Activated CD8-positive, alpha-beta T cell treated with anti-CD3 and anti-CD28 coated beads, Interleukin-2, amount 10 ng/mL, durations not matched to agents 7 days and 5 days (primary cell): ENCODE results near the gene GOLGA6A. TPM values are rescaled to one million over a fixed set of nuclear protein-coding genes. Genes with fewer than 3 reads are reported as not detected.
A peak's percentile ranks its signal among the peaks of the same experiment; 100 is the strongest.

Experiments used
- ATAC-seq: fragments of 150-1000 bp; cut with Tn5 transposase; one replicate; pipeline ENCODE4 v1.10.0; 2021; ENCODE audit warnings: moderate library complexity
- CTCF ChIA-PET: fragments of 350-600 bp; sonication (Branson Sonifier 250); formaldehyde crosslinking; loops from one replicate; lab custom pipeline; 2021; ENCODE audit warnings: antibody characterized with exemption; lab: Charles Lee
- POLR2A ChIA-PET: fragments of 350-600 bp; sonication (Branson Sonifier 250); formaldehyde crosslinking; loops from one replicate; lab custom pipeline; 2021; ENCODE audit warnings: antibody characterized with exemption; lab: Charles Lee
- DNase-seq: peaks from one replicate; pipeline ENCODE4 v3.0.0-alpha.2; 2020
- H3K27ac Mint-ChIP-seq: one replicate; pipeline ENCODE4 v1.8.0; 2021; ENCODE audit warnings: mild to moderate bottlenecking, mixed read lengths
- H3K27me3 Mint-ChIP-seq: one replicate; pipeline ENCODE4 v1.8.0; 2021; ENCODE audit warnings: low read depth, mixed read lengths
- H3K36me3 Mint-ChIP-seq: one replicate; pipeline ENCODE4 v1.8.0; 2021; ENCODE audit warnings: low read depth, mixed read lengths
- H3K4me1 Mint-ChIP-seq: one replicate; pipeline ENCODE4 v1.8.0; 2021; ENCODE audit warnings: low read depth, mixed read lengths
- H3K4me3 Mint-ChIP-seq: one replicate; pipeline ENCODE4 v1.8.0; 2021; ENCODE audit warnings: mild to moderate bottlenecking, mixed read lengths
- H3K9me3 Mint-ChIP-seq: one replicate; pipeline ENCODE4 v1.8.0; 2022; ENCODE audit warnings: mixed read lengths; ENCODE audit not compliant: insufficient read depth
- total RNA-seq, 2 experiments: library from RNA; stranded (reverse); gene quantifications; one replicate each; pipeline ENCODE4 v1.2.3, GENCODE V29; 2021

Gene GOLGA6A
- total RNA-seq, 2 experiments from 2014 or later: not detected

- DNase-seq (no peak), ATAC-seq (no peak)
- no peaks in the 10 kb centered on the region for H3K9me3 Mint-ChIP-seq
- no peaks in the 10 kb centered on the region for H3K36me3 Mint-ChIP-seq
- H3K4me1 Mint-ChIP-seq: peaks cover 20% of the 10 kb centered on the region
- no peak overlapping the region for H3K4me3 Mint-ChIP-seq
- POLR2A ChIA-PET: no interaction called here
- H3K27me3 Mint-ChIP-seq: peaks cover 4% of the 10 kb centered on the region
- no peak overlapping the region for H3K27ac Mint-ChIP-seq
- CTCF ChIA-PET: interaction anchor here (1.7 to 17.4 kb wide), 2 partner anchors 78 to 84 kb away, joined by 10 to 177 read pairs; no protein-coding TSS in a partner anchor
Measured at GRCh38 chr15:74050127-74050526, 32.2 kb downstream of the GOLGA6A start.

DNA sequence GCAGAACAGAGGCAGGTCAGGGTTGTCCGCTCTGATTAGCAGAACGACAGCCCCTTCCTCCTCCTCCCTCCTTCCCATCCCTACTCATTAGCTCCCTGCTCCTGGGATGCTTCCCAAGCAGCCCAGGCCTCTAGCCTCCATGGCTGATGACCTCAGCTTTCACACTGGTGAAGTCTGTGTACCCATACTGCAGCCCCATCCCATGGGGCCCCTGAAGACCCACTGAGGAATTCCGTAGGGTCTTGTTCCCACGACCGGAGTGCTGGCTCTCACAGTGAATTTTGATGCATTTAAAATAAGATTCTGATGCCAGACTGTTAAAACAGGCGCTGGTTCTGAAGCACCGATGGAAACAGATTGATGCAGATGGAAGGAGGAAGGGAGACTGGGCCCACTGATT, 36.1 kb downstream of the GOLGA6A start:
- ChIA-PET CTCF (interaction anchor here (0.8 to 17.4 kb wide), 5 partner anchors 7 to 110 kb away, joined by 3 to 177 read pairs (median 5); no protein-coding TSS in a partner anchor), POLR2A (no interaction called here)
- H3K36me3 Mint-ChIP-seq: peaks cover 10% of the 10 kb centered on the region

GRCh38 chr15:74045636-74046274, 36.6 kb downstream of the GOLGA6A start:
- DNase-seq (no peak), ATAC-seq (no peak)
- Mint-ChIP-seq H3K4me3 (no peak overlapping the region), H3K36me3 (peaks cover 10% of the 10 kb centered on the region), H3K4me1 (peaks cover 14% of the 10 kb centered on the region), H3K27me3 (peaks cover 4% of the 10 kb centered on the region), H3K27ac (no peak overlapping the region), H3K9me3 (no peaks in the 10 kb centered on the region)
- CTCF ChIA-PET: interaction anchor here (0.8 to 17.4 kb wide), 5 partner anchors 8 to 111 kb away, joined by 3 to 177 read pairs (median 4); no protein-coding TSS in a partner anchor
- POLR2A ChIA-PET: no interaction called here

More for the DNA sequence above, 36.1 kb downstream of the GOLGA6A start:
- H3K27ac Mint-ChIP-seq: no peak overlapping the region
- peaks cover 14% of the 10 kb centered on the region for H3K4me1 Mint-ChIP-seq
- peaks cover 4% of the 10 kb centered on the region for H3K27me3 Mint-ChIP-seq
- ATAC-seq: no peak
- no peak overlapping the region for H3K4me3 Mint-ChIP-seq
- DNase-seq: no peak
- no peaks in the 10 kb centered on the region for H3K9me3 Mint-ChIP-seq

DNA sequence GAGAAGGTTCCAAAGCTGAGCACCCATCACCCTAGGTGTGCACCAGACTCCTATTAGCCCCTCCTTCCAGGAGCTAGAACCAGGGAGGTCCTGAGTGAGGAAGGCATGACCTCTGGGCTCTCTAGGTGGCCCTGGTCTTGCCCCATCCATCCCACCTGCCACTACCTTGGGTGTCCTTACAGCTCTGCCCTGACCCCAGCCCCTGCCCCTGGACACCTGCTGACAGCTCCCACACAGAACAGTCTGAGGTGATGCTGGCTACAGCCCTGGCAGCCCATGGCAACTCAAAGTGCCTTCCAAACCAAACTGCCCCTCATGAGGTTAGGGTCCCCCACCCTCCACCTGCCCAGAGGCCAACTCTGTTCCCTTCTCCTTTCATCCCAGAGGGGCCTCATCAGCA, 37.2 kb downstream of the GOLGA6A start:
- Mint-ChIP-seq H3K4me3 (no peak overlapping the region), H3K27ac (no peak overlapping the region), H3K4me1 (peaks cover 14% of the 10 kb centered on the region), H3K27me3 (peaks cover 4% of the 10 kb centered on the region), H3K9me3 (no peaks in the 10 kb centered on the region), H3K36me3 (peaks cover 10% of the 10 kb centered on the region)
- no peak for DNase-seq
- POLR2A ChIA-PET: no interaction called here
- CTCF ChIA-PET: interaction anchor here (0.8 to 17.4 kb wide), 3 partner anchors 9 to 80 kb away, joined by 4 to 177 read pairs (median 12); no protein-coding TSS in a partner anchor
- no peak for ATAC-seq

GRCh38 chr15:74044267-74045110, 37.9 kb downstream of the GOLGA6A start:
- POLR2A ChIA-PET: interaction anchor here (0.6 to 1.2 kb wide), 3 partner anchors 24 to 72 kb away, joined by 3 read pairs; partner anchors contain the start of gene PML
- no peak overlapping the region for H3K4me3 Mint-ChIP-seq
- CTCF ChIA-PET: interaction anchor here (0.8 to 17.4 kb wide), 3 partner anchors 9 to 79 kb away, joined by 4 to 177 read pairs (median 12); no protein-coding TSS in a partner anchor
- ATAC-seq: no peak
- H3K27ac Mint-ChIP-seq: no peak overlapping the region
- DNase-seq: no peak
- peaks cover 14% of the 10 kb centered on the region for H3K4me1 Mint-ChIP-seq
- H3K27me3 Mint-ChIP-seq: peaks cover 2% of the 10 kb centered on the region
- no peaks in the 10 kb centered on the region for H3K9me3 Mint-ChIP-seq
- H3K36me3 Mint-ChIP-seq: peaks cover 10% of the 10 kb centered on the region

GRCh38 chr15:74043425-74044266, 38.7 kb downstream of the GOLGA6A start:
- H3K4me3 Mint-ChIP-seq: no peak overlapping the region
- no peak for DNase-seq
- no peaks in the 10 kb centered on the region for H3K9me3 Mint-ChIP-seq
- ATAC-seq: no peak
- peak overlapping the region; percentile 39 for H3K27ac Mint-ChIP-seq
- H3K36me3 Mint-ChIP-seq: peaks cover 10% of the 10 kb centered on the region
- CTCF ChIA-PET: interaction anchor here (3.4 to 17.4 kb wide), 2 partner anchors 10 to 71 kb away, joined by 12 to 177 read pairs; no protein-coding TSS in a partner anchor
- POLR2A ChIA-PET: interaction anchor here (0.6 to 1.2 kb wide), 3 partner anchors 23 to 71 kb away, joined by 3 read pairs; partner anchors contain the start of gene PML
- no peaks in the 10 kb centered on the region for H3K27me3 Mint-ChIP-seq
- peaks cover 12% of the 10 kb centered on the region for H3K4me1 Mint-ChIP-seq

DNA sequence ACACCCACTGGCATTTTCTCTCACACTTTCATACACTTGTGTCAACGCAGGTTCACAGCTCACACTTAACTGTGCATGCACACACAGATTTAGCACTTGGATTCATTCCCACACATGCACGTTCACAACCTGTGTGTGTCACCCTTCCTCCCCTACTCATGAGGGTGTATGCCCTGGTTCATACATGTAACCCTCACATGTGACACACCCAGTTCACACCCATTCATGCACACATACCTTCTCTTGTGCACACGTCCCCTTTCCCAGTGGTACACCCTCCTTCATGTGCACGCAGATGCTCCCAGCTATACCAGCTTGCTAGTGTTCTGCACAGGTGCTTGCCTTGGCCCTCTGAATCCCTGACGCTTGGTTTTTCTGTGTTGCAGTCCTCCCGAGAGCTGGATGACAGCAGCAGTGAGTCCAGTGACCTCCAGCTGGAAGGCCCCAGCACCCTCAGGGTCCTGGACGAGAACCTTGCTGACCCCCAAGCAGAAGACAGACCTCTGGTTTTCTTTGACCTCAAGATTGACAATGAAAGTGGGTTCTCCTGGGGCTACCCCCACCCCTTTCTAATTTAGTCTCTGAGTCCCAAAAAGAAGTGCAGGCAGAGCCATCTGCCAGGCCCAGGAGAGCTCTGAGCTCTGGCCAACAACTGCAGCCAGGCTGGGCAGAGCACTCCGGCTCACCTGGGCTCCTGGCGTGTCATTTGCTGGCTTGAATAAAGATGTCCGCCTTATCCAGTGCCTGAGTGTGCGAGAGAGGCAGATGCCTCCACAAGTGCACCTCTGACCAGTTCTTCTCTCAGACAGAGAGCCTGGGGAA, 39.5 kb downstream of the GOLGA6A start:
- H3K9me3 Mint-ChIP-seq: no peaks in the 10 kb centered on the region
- DNase-seq: no peak
- no peak for ATAC-seq
- H3K36me3 Mint-ChIP-seq: peaks cover 13% of the 10 kb centered on the region
- no peak overlapping the region for H3K27ac Mint-ChIP-seq
- no peaks in the 10 kb centered on the region for H3K27me3 Mint-ChIP-seq
- no peak overlapping the region for H3K4me3 Mint-ChIP-seq
- H3K4me1 Mint-ChIP-seq: peaks cover 5% of the 10 kb centered on the region
- ChIA-PET CTCF (interaction anchor here (2.2 to 17.4 kb wide), 3 partner anchors 11 to 70 kb away, joined by 4 to 177 read pairs (median 12); no protein-coding TSS in a partner anchor), POLR2A (interaction anchor here (1.2 kb wide), 1 partner anchor 48 kb away, joined by 3 read pairs; the partner anchor contains the start of gene PML)

GRCh38 chr15:74041777-74042435, 40.4 kb downstream of the GOLGA6A start:
- POLR2A ChIA-PET: interaction anchor here (0.8 kb wide), 1 partner anchor 72 kb away, joined by 3 read pairs; no protein-coding TSS in a partner anchor
- Mint-ChIP-seq H3K36me3 (peaks cover 22% of the 10 kb centered on the region), H3K4me3 (no peak overlapping the region), H3K27me3 (no peaks in the 10 kb centered on the region), H3K4me1 (no peaks in the 10 kb centered on the region), H3K9me3 (no peaks in the 10 kb centered on the region), H3K27ac (peak overlapping the region; percentile 69)
- ATAC-seq: no peak
- CTCF ChIA-PET: interaction anchor here (2.2 to 17.4 kb wide), 2 partner anchors 12 to 69 kb away, joined by 4 to 177 read pairs; no protein-coding TSS in a partner anchor
- no peak for DNase-seq

GRCh38 chr15:74041311-74041756, 41.0 kb downstream of the GOLGA6A start:
- no peaks in the 10 kb centered on the region for H3K27me3 Mint-ChIP-seq
- no peak overlapping the region for H3K27ac Mint-ChIP-seq
- H3K36me3 Mint-ChIP-seq: peaks cover 28% of the 10 kb centered on the region

More at GRCh38 chr15:74041311-74041756, 41.0 kb downstream of the GOLGA6A start:
- POLR2A ChIA-PET: interaction anchor here (0.8 kb wide), 1 partner anchor 71 kb away, joined by 3 read pairs; no protein-coding TSS in a partner anchor
- Mint-ChIP-seq H3K4me3 (no peak overlapping the region), H3K4me1 (no peaks in the 10 kb centered on the region), H3K9me3 (no peaks in the 10 kb centered on the region)
- DNase-seq (no peak), ATAC-seq (no peak)
- CTCF ChIA-PET: interaction anchor here (2.2 to 17.4 kb wide), 2 partner anchors 13 to 69 kb away, joined by 4 to 177 read pairs; no protein-coding TSS in a partner anchor
